Loucy (cell line): ENCODE results near the gene RYR2.

ENCODE experiments used
- CTCF ChIP-seq: fragments of 200-600 bp; sonication (generic); conservative IDR thresholded peaks from 2 replicates; pipeline ENCODE4 v1.5.1; 2014; ENCODE audit warnings: mild to moderate bottlenecking, antibody characterized with exemption, low read length
- EZH2phosphoT487 ChIP-seq: fragments of 200-600 bp; IDR thresholded peaks from 2 replicates; pipeline ENCODE4 v1.6.1; 2018; ENCODE audit warnings: antibody characterized with exemption, mild to moderate bottlenecking, moderate library complexity, borderline replicate concordance

DNA sequence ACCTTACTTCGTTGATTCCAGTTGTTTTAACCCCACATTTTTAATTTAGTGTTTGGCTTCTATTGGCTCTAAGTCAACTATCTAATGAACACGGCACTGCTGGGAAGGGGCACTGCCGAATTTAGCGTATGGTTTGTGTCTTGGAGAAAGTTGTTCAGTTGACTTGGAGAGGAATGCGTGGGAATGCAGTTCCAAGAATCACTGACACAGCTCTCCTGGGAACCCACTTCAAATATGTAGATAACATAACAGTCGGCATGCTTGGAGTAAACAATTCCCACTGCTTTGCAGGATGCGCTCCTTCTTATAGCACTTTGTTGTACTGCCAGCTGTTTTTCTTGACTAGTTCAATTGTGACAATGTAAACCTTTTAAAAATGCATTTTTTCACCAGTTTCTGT lies 104.3 kb downstream of the RYR2 start:
- no peak for TF ChIP-seq CTCF
- no peak for TF ChIP-seq EZH2phosphoT487
